LNCAP (cell line): ENCODE measurements around the gene EVL.

Source experiments
- CTCF ChIP-seq: fragments of 450-650 bp; IDR thresholded peaks from 2 replicates; pipeline ENCODE4 v1.5.1; 2017; ENCODE audit warnings: mild to moderate bottlenecking

The EVL gene

GRCh38 chr14:100063314-100063941, 1.8 kb upstream of the EVL start:
- no peak for TF ChIP-seq CTCF

DNA sequence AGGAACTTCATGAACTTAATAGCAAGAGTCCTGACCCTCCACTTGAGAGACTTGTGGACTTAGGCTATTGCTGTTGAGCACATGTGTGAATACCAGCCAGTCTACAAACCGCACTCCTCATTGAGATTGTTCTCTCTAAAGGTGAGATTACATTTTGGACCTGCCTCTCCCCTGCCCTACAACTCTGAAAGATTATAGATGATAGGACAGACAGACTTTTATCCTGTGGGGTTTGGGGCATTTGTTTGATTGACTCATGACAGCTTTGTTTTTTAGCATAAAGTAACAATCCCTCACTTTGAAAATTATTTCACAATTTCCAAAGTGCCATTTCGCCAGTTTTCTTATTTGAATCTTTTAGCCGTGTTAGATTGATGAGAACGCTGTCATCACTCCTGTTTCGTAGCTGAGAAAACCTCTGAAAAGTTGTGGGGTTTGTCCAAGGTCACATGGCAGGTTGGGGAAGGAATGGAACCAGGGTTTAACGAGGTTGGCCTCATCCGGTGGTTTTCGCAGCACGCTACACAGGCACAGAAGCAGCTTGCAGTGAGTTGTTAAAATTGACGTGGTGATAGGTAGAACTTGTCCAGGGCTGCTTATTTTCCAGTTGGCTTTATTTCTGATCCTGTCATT, 836 bp downstream of the EVL start:
- no peak for TF ChIP-seq CTCF

GRCh38 chr14:100066962-100067361, 1.7 kb downstream of the EVL start:
- no peak for TF ChIP-seq CTCF

DNA sequence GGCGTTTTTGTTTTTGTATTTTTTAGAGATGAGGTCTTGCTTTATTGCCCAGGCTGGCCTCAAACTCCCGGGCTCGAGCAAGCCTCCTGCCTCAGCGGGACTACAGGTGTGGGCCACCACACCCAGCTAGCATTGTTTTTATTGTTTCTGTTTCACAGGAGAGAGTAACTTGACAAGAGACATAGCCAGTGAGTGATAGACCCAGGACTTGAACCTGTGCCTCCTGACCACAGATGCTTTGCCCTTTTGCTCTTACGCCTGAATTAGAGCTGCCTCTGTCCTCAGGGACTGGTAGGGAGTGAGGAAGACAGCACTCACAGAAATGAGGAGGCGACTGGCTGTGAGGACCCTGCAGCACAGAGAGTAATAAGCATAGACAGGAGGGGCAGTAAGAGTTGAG, 2.3 kb downstream of the EVL start:
- TF ChIP-seq CTCF = no peak

GRCh38 chr14:100067971-100068959, 3.0 kb downstream of the EVL start:
- no peak for TF ChIP-seq CTCF

DNA sequence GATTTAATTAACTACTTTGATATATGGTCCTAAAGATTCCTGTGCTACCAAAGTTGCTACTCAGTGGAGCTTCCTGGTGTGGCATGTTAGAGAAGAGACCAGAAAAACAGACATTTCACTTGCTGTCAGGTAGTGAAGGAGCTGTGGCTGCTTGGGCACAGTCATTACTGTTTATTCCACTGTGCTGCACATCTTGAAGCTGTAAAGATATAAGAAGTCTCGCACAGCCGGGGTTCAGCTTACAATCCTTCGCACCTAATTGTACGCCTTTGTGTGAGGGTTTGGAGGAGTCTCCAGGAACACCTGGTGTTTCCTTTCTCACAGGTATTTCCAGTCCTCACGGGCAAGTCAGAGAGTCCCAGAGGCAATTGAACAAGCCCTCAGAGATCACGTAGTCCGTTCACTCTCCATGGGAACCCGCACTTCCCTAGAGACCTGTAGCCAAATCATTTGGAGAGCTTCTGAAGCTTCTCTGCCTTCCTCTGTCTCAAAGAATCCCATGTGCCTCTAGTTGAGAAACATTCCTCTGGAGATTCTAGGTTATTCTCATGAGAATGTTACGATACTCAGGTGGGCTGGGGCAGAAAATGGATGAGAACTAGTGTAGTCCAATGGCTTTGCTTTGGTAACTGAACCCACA, 4.1 kb downstream of the EVL start:
- TF ChIP-seq CTCF = no peak

DNA sequence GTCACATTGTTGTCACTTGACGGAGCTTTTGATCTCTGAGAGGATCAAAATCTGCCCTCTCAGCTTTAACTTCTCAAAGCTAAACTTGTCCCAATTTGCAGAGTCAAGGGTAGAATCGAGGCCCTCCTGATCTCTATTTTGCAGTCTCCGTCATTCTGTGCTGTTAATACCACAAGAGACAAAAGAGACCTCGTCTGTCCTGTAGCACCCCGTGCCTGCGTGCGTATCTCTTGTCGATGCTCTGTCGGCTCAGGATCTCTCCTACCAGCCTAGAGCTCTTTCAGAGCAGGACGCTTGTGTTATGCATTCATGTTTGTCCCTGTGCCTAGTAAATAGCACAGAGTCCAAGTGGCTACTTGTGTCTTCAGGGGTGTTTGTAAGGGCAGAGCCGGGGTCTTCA, 5.1 kb downstream of the EVL start:
- TF ChIP-seq CTCF = no peak
